HG02884 (cell line): Measurements from ENCODE around the gene ALKBH4.
"Not testable (repeated sequence)": the region's sequence is repeated elsewhere in the genome, so short reads cannot be mapped to it uniquely, and the experiment has no call there.

Experiments
- ATAC-seq: cut with Tn5 transposase; IDR thresholded peaks from one replicate; pipeline ENCODE4 v1.9.1; 2021; ENCODE audit warnings: mild to moderate bottlenecking, moderate library complexity; ENCODE audit not compliant: unreplicated experiment

ALKBH4 gene

GRCh38 chr7:102478314-102479208 lies 13.9 kb upstream of the ALKBH4 start, which contains the start of gene POLR2J:
Gene POLR2J (minus strand): TSS chr7:102478922. CDS start chr7:102478860, 62 bp downstream.
- peak; percentile 71 for ATAC-seq

GRCh38 chr7:102474736-102475435 lies 10.2 kb upstream of the ALKBH4 start:
- ATAC-seq, result not testable (repeated sequence)

GRCh38 chr7:102474116-102474515 lies 9.5 kb upstream of the ALKBH4 start:
- ATAC-seq, result not testable (repeated sequence)

GRCh38 chr7:102473271-102473991 lies 8.8 kb upstream of the ALKBH4 start:
- ATAC-seq, result no peak

- no peak for ATAC-seq
Observed at GRCh38 chr7:102472126-102473041, 7.7 kb upstream of the ALKBH4 start.

- ATAC-seq, result no peak
Observed at GRCh38 chr7:102471791-102472125, 7.1 kb upstream of the ALKBH4 start.

GRCh38 chr7:102469972-102470825 lies 5.5 kb upstream of the ALKBH4 start:
- ATAC-seq, result no peak

GRCh38 chr7:102469351-102469971 lies 4.8 kb upstream of the ALKBH4 start:
- ATAC-seq, result no peak

- ATAC-seq, result no peak
Observed at GRCh38 chr7:102468478-102469350, 4.1 kb upstream of the ALKBH4 start.

GRCh38 chr7:102467581-102468477 lies 3.2 kb upstream of the ALKBH4 start:
- no peak for ATAC-seq

GRCh38 chr7:102466097-102466496 lies 1.4 kb upstream of the ALKBH4 start:
- no peak for ATAC-seq

- ATAC-seq, result no peak
Observed at GRCh38 chr7:102463841-102464576, 654 bp downstream of the ALKBH4 start.

- ATAC-seq, result no peak
Observed at GRCh38 chr7:102460467-102460866, 4.2 kb downstream of the ALKBH4 start.

GRCh38 chr7:102459221-102459844 lies 5.3 kb downstream of the ALKBH4 start:
- no peak for ATAC-seq

GRCh38 chr7:102457352-102457924 lies 7.2 kb downstream of the ALKBH4 start:
- ATAC-seq, result no peak

- ATAC-seq, result no peak
Observed at GRCh38 chr7:102456327-102456726, 8.3 kb downstream of the ALKBH4 start.
